Measurements from ENCODE around the gene RBFA.

DNA sequence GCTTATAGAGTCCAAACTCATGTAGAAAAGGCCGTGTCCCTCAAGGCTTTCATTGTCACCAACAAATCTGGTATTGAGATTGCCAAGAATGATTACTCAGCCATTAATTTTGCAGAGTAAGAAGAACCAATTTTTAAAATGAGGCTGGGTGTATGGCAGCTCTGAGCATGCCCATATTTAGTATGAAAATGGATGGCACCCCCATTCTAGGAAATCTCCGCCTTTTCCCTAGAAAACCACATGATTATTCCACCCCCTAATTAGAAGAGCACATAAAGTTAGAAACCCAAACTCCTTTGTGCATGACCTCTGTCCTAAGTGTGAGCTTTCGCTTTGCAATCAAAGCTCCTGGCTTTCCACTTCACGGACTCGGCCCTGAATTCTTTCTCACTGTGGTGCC, 31.8 kb upstream of the RBFA start:
- TF ChIP-seq, protein P1, sequence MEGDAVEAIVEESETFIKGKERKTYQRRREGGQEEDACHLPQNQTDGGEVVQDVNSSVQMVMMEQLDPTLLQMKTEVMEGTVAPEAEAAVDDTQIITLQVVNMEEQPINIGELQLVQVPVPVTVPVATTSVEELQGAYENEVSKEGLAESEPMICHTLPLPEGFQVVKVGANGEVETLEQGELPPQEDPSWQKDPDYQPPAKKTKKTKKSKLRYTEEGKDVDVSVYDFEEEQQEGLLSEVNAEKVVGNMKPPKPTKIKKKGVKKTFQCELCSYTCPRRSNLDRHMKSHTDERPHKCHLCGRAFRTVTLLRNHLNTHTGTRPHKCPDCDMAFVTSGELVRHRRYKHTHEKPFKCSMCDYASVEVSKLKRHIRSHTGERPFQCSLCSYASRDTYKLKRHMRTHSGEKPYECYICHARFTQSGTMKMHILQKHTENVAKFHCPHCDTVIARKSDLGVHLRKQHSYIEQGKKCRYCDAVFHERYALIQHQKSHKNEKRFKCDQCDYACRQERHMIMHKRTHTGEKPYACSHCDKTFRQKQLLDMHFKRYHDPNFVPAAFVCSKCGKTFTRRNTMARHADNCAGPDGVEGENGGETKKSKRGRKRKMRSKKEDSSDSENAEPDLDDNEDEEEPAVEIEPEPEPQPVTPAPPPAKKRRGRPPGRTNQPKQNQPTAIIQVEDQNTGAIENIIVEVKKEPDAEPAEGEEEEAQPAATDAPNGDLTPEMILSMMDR (IDR thresholded peaks at IDR 0.05; ENCODE audit: low read depth, low read length), result no peak
- TF ChIP-seq, protein P2, sequence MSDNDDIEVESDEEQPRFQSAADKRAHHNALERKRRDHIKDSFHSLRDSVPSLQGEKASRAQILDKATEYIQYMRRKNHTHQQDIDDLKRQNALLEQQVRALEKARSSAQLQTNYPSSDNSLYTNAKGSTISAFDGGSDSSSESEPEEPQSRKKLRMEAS (IDR thresholded peaks at IDR 0.05; ENCODE audit: low read depth, low read length), result no peak
- TF ChIP-seq POLR2A (IDR thresholded peaks at IDR 0.05; ENCODE audit: extremely low read depth, insufficient read length) (no peak), MYC (IDR thresholded peaks at IDR 0.05; ENCODE audit: low read depth, low read length) (no peak)
